HG03342 (cell line): ENCODE measurements around the gene MYO5A.
"Not testable (repeated sequence)": the region's sequence is repeated elsewhere in the genome, so short reads cannot be mapped to it uniquely, and the experiment has no call there.

Source experiments
- ATAC-seq: cut with Tn5 transposase; IDR thresholded peaks from one replicate; pipeline ENCODE4 v1.9.1; 2021; ENCODE audit warnings: mild to moderate bottlenecking, moderate library complexity; ENCODE audit not compliant: unreplicated experiment

The MYO5A gene

GRCh38 chr15:52424856-52425431, 103.7 kb downstream of the MYO5A start:
- ATAC-seq, result no peak

GRCh38 chr15:52423852-52424251, 104.8 kb downstream of the MYO5A start:
- no peak for ATAC-seq

- no peak for ATAC-seq
These were observed 106.7 kb downstream of the MYO5A start for GRCh38 chr15:52422001-52422400.

- peak; percentile 53 for ATAC-seq
These were observed 107.7 kb downstream of the MYO5A start for GRCh38 chr15:52421029-52421428.

- no peak for ATAC-seq
These were observed 109.2 kb downstream of the MYO5A start for GRCh38 chr15:52419494-52419893.

- ATAC-seq, result no peak
These were observed 110.7 kb downstream of the MYO5A start for GRCh38 chr15:52417957-52418356.

- no peak for ATAC-seq
These were observed 111.2 kb downstream of the MYO5A start for GRCh38 chr15:52417521-52417920.

GRCh38 chr15:52416566-52416965, 112.1 kb downstream of the MYO5A start:
- not testable (repeated sequence) for ATAC-seq

GRCh38 chr15:52415628-52416027, 113.1 kb downstream of the MYO5A start:
- ATAC-seq, result no peak

GRCh38 chr15:52414936-52415335, 113.7 kb downstream of the MYO5A start:
- ATAC-seq, result no peak

- no peak for ATAC-seq
These were observed 119.9 kb downstream of the MYO5A start for GRCh38 chr15:52408823-52409222.

- no peak for ATAC-seq
These were observed 121.3 kb downstream of the MYO5A start for GRCh38 chr15:52407374-52407773.

GRCh38 chr15:52406601-52407000, 122.1 kb downstream of the MYO5A start:
- ATAC-seq, result no peak

GRCh38 chr15:52405856-52406255, 122.8 kb downstream of the MYO5A start:
- no peak for ATAC-seq

- no peak for ATAC-seq
These were observed 131.6 kb downstream of the MYO5A start for GRCh38 chr15:52397118-52397517.

- no peak for ATAC-seq
These were observed 134.6 kb downstream of the MYO5A start for GRCh38 chr15:52394118-52394517.

- no peak for ATAC-seq
These were observed 136.5 kb downstream of the MYO5A start for GRCh38 chr15:52392008-52392687.

GRCh38 chr15:52391069-52391468, 137.6 kb downstream of the MYO5A start:
- no peak for ATAC-seq

- ATAC-seq, result no peak
These were observed 143.0 kb downstream of the MYO5A start for GRCh38 chr15:52385670-52386069.

- peak; percentile 31 for ATAC-seq
These were observed 145.5 kb downstream of the MYO5A start for GRCh38 chr15:52383100-52383588.

GRCh38 chr15:52382647-52383046, 146.0 kb downstream of the MYO5A start:
- no peak for ATAC-seq

- ATAC-seq, result peak; percentile 70
These were observed 149.1 kb downstream of the MYO5A start for GRCh38 chr15:52379395-52380106.
